ENCODE results near the gene EPB41L4A.

Gene EPB41L4A

GRCh38 chr5:112160652-112161391, 258.3 kb downstream of the EPB41L4A start (continued):
- TF ChIP-seq ZBTB7A (tag by site-specific recombination; IDR thresholded peaks at IDR 0.05; ENCODE audit: low read depth) (0 out of 2 replicates have a peak, but pooled peaks have one; percentile 58), REPIN1 (tag by site-specific recombination; IDR thresholded peaks at IDR 0.05; ENCODE audit: low read depth) (peak; percentile 97), ZNF830 (tag by site-specific recombination; IDR thresholded peaks at IDR 0.05; ENCODE audit: low read depth) (no peak), ZNF561 (tag by site-specific recombination; IDR thresholded peaks at IDR 0.05; ENCODE audit: borderline replicate concordance) (peak; percentile 63; the same call in 1 of the 2 replicates), ZNF629 (tag by site-specific recombination; IDR thresholded peaks at IDR 0.05) (peak; percentile 77), ZNF513 (tag by site-specific recombination; IDR thresholded peaks at IDR 0.05) (no peak), CTCF (tag by site-specific recombination; IDR thresholded peaks at IDR 0.05) (peak; percentile 100), PRDM1 (tag by site-specific recombination; IDR thresholded peaks at IDR 0.05) (0 out of 2 replicates have a peak, but pooled peaks have one; percentile 10), ZNF292 (tag by site-specific recombination; IDR thresholded peaks at IDR 0.05; ENCODE audit: borderline replicate concordance, low read depth) (no peak), ZSCAN5A (tag by site-specific recombination; IDR thresholded peaks at IDR 0.05) (peak; percentile 76; the same call in 1 of the 2 replicates), SCRT1 (tag by site-specific recombination; IDR thresholded peaks at IDR 0.05; ENCODE audit: borderline replicate concordance) (peak; percentile 29; the same call in 1 of the 2 replicates), BCL11A (tag by site-specific recombination; IDR thresholded peaks at IDR 0.05; ENCODE audit: low read depth) (no peak), KLF8 (tag by site-specific recombination; IDR thresholded peaks at IDR 0.05) (peak; percentile 92), ZNF350 (tag by site-specific recombination; IDR thresholded peaks at IDR 0.05) (no peak), ZNF670 (tag by site-specific recombination; IDR thresholded peaks at IDR 0.05; ENCODE audit: low read depth) (0 out of 2 replicates have a peak, but pooled peaks have one; percentile 32), ZNF146 (tag by site-specific recombination; IDR thresholded peaks at IDR 0.05) (peak; percentile 56; the same call in 1 of the 2 replicates), GLI4 (tag by site-specific recombination; IDR thresholded peaks at IDR 0.05) (peak; percentile 97), ZNF660 (tag by site-specific recombination; IDR thresholded peaks at IDR 0.05) (peak; percentile 99), ZNF391 (tag by site-specific recombination; IDR thresholded peaks at IDR 0.05; ENCODE audit: borderline replicate concordance, low read depth) (peak; percentile 94), ZNF211 (tag by site-specific recombination; IDR thresholded peaks at IDR 0.05; ENCODE audit: low read depth) (no peak), ZNF10 (tag by site-specific recombination; IDR thresholded peaks at IDR 0.05) (0 out of 2 replicates have a peak, but pooled peaks have one; percentile 40), YY1 (tag by site-specific recombination; IDR thresholded peaks at IDR 0.05) (peak; percentile 70), ZBTB17 (tag by site-specific recombination; IDR thresholded peaks at IDR 0.05) (peak; percentile 96), ZNF121 (tag by site-specific recombination; IDR thresholded peaks at IDR 0.05) (peak; percentile 63), ZFP69B (tag by site-specific recombination; IDR thresholded peaks at IDR 0.05) (peak; percentile 91), ZBTB6 (tag by site-specific recombination; IDR thresholded peaks at IDR 0.05) (peak; percentile 57; the same call in 1 of the 2 replicates), ZNF610 (tag by site-specific recombination; IDR thresholded peaks at IDR 0.05; ENCODE audit: borderline replicate concordance) (peak; percentile 80), ZNF600 (tag by site-specific recombination; IDR thresholded peaks at IDR 0.05) (peak; percentile 66; the same call in 1 of the 2 replicates), TCF7L2 (IDR thresholded peaks at IDR 0.05; ENCODE audit: borderline replicate concordance, low read depth, low read length) (peak; percentile 33; the same call in 1 of the 2 replicates), ZNF704 (tag by site-specific recombination; IDR thresholded peaks at IDR 0.05) (no peak), ZFP37 (tag by site-specific recombination; IDR thresholded peaks at IDR 0.05) (peak; percentile 96), ZNF768 (tag by site-specific recombination; IDR thresholded peaks at IDR 0.05) (no peak), ZNF654 (tag by site-specific recombination; IDR thresholded peaks at IDR 0.05; ENCODE audit: low read depth) (peak; percentile 35), ZBTB8A (tag by site-specific recombination; IDR thresholded peaks at IDR 0.05) (peak; percentile 70)

All from HEK293 (cell line).